Measurements from ENCODE around the gene PRKCE.

PRKCE gene

DNA sequence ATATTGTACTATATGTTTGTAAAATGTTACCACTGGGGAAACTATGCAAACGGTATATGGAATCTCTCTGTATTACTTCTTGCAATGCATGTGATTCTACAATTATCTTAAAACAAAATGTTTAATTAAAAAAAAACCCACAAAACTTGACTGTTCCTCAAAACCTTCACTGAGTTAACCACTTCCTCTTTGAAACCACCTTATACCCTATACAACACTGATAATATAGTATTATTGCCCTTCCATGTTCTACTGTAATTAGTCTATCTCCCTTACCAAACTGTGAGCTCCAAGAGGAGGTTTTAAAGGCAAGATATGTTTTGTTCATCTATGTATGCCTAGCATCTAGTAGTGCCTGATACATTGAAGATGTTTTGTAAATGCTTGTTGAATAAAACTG is 572.0 kb downstream of the PRKCE start:
- peak; percentile 44 for DNase-seq

DNA sequence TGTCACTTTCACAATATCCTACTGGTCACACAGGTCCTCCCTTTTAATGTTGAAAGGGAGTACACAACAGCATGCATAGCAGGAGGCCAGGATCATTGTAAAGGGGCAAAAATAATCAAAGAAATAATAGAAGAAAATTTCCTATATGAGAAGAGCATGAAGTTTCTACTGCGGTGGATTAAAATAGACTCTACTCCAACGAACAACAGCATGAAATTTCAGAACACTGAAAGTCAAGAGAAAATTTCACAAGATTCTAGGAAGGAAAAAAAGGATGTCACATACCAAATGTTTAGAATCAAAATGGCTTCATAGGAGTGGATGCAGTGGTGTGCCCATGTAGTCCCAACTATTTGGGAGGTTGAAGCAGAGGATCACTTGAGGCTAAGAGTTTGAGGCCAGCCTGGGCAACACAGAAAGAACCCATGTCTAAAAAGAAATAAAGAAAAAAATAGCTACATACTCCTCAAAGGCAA is 573.7 kb downstream of the PRKCE start:
- no peak for DNase-seq

DNA sequence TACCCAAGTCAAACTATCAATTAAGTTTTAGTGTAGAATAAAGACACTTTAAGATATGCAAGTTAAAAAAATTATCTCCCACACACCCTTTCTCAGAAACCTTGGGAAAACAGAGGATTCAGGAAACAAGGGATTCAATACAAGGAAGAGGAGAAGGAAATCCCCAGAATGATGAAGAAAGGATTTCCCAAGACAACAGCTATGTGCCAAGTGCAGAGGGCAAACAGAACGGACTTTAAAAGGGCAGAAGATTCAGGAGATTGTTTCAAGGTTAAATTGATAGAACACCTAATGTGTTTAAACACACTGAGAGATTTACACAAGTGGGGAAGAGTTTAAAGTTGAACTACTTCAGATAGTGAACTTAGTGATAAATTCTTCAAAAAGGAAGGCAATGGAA is 574.3 kb downstream of the PRKCE start:
- no peak for DNase-seq

DNA sequence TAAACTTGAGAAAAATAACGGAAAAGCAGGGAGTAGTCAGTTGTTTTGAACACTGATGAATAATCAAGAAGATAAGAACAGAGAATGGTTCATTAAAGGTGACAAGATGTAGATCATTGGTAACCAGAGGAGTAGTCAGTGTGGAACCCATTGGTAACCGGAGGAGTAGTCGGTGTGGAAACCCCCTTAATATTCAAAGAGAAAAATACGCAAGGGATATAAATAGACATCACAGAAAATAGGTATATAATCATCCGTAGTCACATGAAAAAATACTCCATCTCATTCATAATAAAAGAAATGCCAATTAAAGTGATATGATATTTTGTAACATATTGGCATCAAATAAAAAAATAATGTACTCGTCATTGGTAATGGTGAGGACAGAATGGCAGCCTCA is 575.1 kb downstream of the PRKCE start:
- no peak for DNase-seq

DNA sequence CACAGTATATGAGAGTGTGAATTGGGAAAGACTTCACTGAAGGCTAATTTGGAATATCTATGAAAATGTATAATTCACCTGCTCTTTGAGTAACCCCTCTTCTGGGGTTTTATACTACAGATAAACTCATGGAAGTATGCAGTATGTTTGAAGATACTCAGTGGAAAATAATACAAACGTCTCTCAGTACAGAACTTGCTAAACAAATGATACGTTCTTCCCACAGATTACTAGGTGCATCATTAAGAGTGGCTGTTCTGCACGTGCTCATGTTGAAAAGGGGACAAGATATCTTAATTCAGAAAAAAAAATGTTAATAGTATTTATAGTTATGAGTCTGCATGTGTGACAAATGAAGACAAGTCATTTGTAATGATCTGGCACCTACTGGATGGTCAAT is 575.5 kb downstream of the PRKCE start:
- no peak for DNase-seq

DNA sequence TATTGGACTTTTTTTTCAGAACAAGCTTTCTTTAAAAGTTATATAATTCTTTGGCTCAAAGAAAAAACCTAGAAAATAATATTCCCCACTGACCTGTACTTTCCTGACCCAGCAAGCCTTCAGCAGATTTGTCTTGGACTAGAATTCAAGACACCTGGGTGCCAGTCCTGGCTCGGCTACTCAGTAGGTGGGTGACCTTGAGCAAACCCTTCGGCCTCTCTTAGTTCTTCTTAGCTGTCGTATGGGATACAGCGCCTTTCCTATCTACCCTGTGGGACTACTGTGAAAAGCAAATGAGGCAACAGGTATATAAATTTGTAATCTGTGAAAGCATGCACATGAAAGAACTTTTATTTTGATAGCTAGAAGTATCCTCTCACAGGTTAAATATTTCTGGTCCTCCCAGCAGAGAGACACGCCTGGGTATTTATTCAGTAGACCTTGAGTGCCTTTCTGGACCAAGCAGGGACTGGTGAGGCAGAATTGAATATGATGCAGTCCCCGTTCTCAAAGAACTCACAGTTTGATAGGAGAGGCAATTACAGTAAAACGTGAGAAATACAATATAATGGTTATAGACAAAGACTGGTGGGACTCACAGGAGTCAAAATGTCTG is 576.3 kb downstream of the PRKCE start:
- no peak for DNase-seq

DNA sequence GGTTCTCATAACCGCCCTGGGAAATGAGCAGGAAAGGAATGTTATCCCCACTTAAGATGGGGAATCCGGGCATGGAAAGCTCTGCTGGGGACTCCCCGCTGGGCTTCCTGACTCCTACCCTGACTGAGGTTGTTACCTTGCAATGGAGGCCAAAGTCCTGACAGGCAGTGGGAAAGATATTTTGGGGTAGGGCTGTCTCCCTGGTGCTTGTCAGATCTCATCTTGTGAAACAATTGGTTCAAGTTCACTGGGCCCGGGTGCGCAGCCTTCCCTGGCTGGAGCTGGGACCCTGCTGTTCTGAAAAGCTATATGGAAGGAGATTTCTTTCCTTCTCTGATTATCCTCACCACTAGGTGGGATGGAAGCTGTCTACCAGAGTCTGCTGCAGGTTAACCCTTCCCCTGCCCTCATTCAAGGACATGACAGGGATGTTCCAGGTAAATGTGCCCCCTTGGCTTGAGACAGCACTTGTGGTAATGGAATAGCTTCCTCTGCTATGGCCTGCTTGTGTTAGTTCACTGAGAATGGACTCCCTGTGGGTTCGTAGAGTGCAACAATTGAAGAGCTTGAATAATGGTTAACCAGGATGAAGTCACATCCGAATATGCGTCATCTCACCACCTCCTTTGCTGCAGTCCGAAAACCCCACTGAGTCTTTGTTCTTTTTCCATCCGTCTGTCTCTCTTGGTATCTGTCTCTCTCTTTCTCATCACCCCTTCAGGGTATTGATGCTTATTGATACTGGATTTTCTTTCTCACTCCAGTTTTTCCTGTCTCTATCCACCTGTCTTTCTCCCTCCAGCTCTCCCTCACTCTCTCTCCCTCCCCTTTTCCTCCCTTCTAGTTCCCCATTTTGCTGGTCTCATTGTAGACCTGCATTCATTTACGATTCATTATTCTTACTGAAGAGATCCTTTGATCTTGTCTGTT is 577.9 kb downstream of the PRKCE start:
- DNase-seq, result no peak

DNA sequence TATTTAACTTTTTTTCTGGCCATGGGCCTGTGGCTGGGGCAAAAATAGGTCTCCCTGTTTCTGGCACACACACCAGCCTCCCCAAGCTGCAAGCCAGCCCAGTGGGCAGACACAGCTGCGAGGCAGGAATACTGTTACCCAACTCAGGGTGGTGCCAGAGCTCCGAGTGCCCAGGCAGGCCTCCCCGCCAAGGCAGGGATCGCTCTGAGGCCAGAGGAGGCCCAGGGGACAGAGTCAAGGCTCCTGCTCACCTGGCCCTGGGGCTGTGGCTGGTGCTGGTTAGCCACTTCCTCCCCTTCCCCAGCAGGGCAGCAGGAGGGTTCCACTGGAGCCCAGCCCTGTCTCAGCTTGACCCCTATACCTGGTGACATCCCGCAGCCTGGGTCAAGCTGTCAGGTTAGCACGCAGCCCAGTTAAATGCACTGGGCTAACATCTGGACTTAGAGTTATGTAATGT is 578.7 kb downstream of the PRKCE start:
- DNase-seq, result peak; percentile 56

DNA sequence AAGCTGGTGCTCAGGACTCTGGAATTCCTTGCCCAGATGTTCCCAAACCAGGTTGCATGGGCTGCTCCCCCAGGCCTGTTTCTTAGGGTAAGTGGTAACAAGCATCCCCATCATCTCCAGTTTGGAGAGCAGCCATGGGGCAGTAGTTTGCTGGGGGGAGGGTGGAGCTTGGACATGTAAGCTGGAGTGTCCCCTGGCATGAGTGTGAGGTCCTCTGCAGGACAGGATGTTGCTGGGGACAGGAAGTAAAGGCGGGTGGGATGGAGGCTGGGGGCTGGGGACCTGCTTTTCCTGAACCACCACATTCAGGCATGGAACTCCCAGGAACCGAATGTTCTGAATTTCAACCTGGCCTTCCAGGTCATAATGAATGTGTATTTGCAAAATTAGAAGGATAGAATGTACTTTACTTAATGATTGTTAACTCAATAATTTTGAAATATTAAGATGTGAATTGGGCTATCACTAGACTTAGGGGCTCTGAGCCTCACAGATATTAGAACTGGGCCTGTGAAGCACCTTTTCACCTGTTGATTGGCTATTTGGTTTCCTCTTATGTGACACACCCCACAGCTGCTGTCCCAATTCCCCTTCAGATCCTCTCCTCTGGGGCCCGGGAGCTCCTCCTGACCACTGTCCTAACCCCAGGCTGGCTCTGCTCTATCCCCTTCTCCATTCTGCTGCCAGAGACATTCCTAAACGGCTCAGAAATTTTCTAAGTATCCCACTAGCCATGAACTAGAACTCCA is 579.4 kb downstream of the PRKCE start:
- no peak for DNase-seq

DNA sequence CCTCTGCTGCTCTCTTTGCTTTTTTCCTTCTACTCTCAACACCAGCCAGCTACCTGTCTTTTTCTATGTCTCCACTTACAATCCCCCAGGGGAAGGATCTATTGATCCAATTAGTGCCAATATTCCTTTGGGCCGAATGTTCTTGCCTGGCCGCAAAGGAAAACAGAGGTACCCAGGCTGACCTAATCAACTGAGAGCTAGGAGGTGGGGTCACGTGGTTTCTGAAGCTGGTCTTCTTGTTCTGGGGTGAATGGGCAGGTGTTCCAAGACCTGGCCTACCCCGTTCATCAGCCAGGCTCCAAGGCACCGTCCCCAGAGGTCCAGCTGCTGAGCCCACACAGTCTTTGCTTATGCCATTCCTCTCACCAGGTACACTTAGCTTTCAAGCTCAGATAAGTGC is 580.2 kb downstream of the PRKCE start:
- DNase-seq, result no peak

DNA sequence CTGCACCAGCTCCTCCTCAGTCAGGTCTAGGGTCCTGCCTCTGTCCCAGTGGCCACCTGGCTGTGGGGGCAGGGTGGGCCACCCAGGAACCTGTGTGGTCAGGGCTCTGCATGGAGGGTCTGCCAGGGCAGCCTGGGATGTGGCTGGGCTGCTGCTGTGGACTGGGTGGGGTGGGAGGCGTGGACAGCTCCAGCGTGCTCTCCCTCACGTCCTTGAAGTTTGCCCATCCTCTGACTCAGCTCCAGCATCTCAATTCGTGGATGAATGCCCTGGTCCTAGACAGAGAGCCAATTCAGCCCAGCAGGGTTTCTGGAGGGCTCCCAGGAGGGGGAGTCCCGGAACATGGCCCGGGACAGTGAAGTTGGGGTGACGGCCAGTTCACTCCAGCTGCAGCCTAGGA is 581.4 kb downstream of the PRKCE start:
- DNase-seq, result no peak

DNA sequence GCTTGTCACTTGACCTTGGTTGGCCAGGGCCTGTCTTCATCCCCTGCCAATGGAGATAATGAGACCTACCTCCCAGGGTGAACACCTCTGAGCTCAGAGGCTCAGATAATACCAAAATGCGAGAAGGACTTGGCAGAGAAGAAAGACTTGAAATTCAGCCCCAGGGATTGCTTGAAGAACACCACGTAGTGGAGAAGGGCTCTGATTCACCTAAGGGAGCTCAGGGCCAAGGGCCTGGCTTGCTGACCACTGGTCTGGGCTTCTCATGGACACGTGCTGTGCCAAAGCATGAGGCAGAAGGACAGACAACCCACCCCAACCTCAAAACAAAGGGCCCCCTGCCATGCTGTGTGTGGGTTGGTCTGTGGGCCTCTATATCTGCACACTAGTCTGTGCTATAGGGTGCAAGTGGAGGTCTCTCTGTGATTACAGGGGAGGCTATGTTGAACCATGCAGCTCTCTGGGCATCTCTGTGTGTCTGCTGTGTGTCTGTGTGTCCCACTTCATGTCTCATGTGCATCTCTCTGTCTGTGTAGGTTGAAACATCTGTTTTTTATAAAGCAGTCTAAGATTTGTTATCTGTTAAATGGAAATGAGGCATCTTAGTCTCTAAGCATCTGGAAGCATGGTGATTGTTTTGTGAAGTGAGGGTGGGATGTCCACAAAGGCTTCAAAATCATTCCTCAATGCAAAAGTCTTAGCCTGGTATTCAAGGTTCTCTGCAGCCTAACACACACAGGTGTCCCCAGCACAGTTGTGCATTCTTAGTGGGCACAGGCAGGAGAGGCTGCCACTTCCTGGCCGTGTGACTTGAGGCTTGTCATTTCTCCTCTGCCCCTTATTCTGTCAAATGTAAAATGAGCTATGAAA is 584.8 kb downstream of the PRKCE start:
- DNase-seq, result no peak

DNA sequence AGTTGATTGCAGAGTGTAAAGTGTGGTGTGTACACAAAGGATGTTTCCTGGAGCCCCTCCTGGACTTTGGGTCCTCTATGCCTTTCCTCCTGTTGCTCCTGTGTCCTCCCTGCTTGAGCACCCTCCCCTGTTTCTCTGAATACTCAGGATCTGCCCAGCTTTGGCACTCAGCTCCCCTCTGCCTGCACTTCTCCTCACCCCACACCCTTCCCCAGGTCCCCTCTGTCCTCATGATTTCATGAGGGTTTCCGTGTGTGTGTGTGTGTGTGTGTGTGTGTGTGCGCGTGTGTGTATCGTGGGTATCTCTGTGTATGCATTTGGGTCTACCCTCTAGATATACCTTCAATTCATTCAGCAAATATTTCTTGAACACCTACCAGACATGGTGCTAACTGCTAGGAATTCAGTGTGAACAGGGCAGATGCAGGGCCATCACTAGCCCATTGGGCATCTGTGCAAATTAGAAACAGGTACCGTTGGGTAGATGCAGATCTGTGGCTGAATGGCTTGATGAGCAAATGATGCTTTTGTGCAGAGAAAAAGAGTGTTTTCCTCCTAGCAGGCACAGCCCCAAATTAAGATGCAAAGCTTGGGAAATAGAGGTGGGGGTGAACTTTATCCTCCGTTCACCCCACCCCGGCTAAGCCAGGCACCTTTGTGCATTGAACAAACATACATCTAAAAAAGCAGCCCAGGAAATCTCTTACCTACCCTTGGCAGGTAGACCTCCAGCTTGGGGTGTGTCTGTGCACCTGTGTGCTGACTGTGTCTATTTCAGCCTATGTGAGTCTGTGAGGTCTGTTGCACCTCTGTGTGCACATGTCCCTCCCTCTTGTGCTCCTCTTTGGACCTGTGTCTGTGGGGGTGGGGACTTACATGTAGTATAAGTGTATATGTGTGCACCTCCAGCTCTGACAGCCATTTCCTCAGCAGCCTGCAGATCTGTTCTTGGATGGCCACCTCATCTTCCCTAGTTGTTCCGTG is 585.7 kb downstream of the PRKCE start:
- no peak for DNase-seq
